Measurements from ENCODE around the gene RBM33.

The RBM33 gene

GRCh38 chr7:155619634-155620271 is 24.7 kb upstream of the RBM33 start:
- Histone ChIP-seq H2AFZ (ENCODE audit: low read depth, low read length) (no peak overlapping the region), H3K14ac (ENCODE audit: low read length in 2 of 2) (peak overlapping the region in 1 of 2 experiments; percentile 15), H3K9me3 (ENCODE audit: control insufficient read depth, low read length) (no peaks in the 10 kb centered on the region), H2BK120ac (ENCODE audit: low read depth, low read length) (no peak overlapping the region), H3K27me3 (ENCODE audit: control insufficient read depth in 1 of 2, insufficient read depth in 1 of 2, low read length in 2 of 2) (no peaks in the 10 kb centered on the region), H2BK12ac (ENCODE audit: low read length in 2 of 2) (no peak overlapping the region), H3K79me1 (replicated peaks; ENCODE audit: low read length, poor library complexity, severe bottlenecking) (no peaks in the 10 kb centered on the region), H3K4ac (ENCODE audit: low read depth in 1 of 2, low read length in 2 of 2) (no peak overlapping the region), H3K4me3 (ENCODE audit: insufficient read depth in 1 of 2, low read depth in 1 of 2, low read length in 2 of 2) (no peak overlapping the region), H3K4me1 (ENCODE audit: control insufficient read depth, insufficient read depth, low read depth, low read length) (peaks cover 16% of the 10 kb centered on the region), H2BK5ac (ENCODE audit: low read depth, low read length, poor library complexity, severe bottlenecking) (peak overlapping the region; percentile 63), H2BK15ac (ENCODE audit: low read depth, poor library complexity, severe bottlenecking) (no peak overlapping the region), H3K9ac (ENCODE audit: low read length) (no peak overlapping the region), H3K36me3 (ENCODE audit: control insufficient read depth in 1 of 2, insufficient read depth in 2 of 2, low read depth in 1 of 2, low read length in 2 of 2) (no peaks in the 10 kb centered on the region), H4K91ac (ENCODE audit: low read length) (no peak overlapping the region), H3K4me2 (ENCODE audit: low read length, poor library complexity, severe bottlenecking) (no peak overlapping the region), H4K8ac (ENCODE audit: low read length) (no peak overlapping the region), H3K18ac (ENCODE audit: low read depth in 1 of 2, low read length in 2 of 2) (no peak overlapping the region), H3K27ac (ENCODE audit: low read length, poor library complexity, severe bottlenecking) (peak overlapping the region; percentile 100), H3K23ac (ENCODE audit: low read length in 2 of 2) (no peak overlapping the region), H2AK5ac (ENCODE audit: low read length, severe bottlenecking) (peak overlapping the region; percentile 27)
- WGBS, result 85% methylated on average over 7 of the region's 7 CpGs
- DNase-seq, result no peak

GRCh38 chr7:155620497-155620896 is 24.0 kb upstream of the RBM33 start:
- Histone ChIP-seq H4K8ac (ENCODE audit: low read length) (no peak overlapping the region), H3K4me2 (ENCODE audit: low read length, poor library complexity, severe bottlenecking) (no peak overlapping the region), H2BK5ac (ENCODE audit: low read depth, low read length, poor library complexity, severe bottlenecking) (peak overlapping the region; percentile 47), H3K36me3 (ENCODE audit: control insufficient read depth in 1 of 2, insufficient read depth in 2 of 2, low read depth in 1 of 2, low read length in 2 of 2) (no peaks in the 10 kb centered on the region), H2BK15ac (ENCODE audit: low read depth, poor library complexity, severe bottlenecking) (no peak overlapping the region), H3K14ac (ENCODE audit: low read length in 2 of 2) (no peak overlapping the region), H2AFZ (ENCODE audit: low read depth, low read length) (no peak overlapping the region), H3K4me3 (ENCODE audit: insufficient read depth in 1 of 2, low read depth in 1 of 2, low read length in 2 of 2) (no peak overlapping the region), H3K9ac (ENCODE audit: low read length) (no peak overlapping the region), H2BK12ac (ENCODE audit: low read length in 2 of 2) (no peak overlapping the region), H3K4ac (ENCODE audit: low read depth in 1 of 2, low read length in 2 of 2) (no peak overlapping the region), H4K91ac (ENCODE audit: low read length) (no peak overlapping the region), H2BK120ac (ENCODE audit: low read depth, low read length) (no peak overlapping the region), H3K27ac (ENCODE audit: low read length, poor library complexity, severe bottlenecking) (peak overlapping the region; percentile 15), H2AK5ac (ENCODE audit: low read length, severe bottlenecking) (peak overlapping the region; percentile 99), H3K4me1 (ENCODE audit: control insufficient read depth, insufficient read depth, low read depth, low read length) (peaks cover 16% of the 10 kb centered on the region), H3K9me3 (ENCODE audit: control insufficient read depth, low read length) (no peaks in the 10 kb centered on the region), H3K27me3 (ENCODE audit: control insufficient read depth in 1 of 2, insufficient read depth in 1 of 2, low read length in 2 of 2) (no peaks in the 10 kb centered on the region), H3K18ac (ENCODE audit: low read depth in 1 of 2, low read length in 2 of 2) (no peak overlapping the region), H3K23ac (ENCODE audit: low read length in 2 of 2) (no peak overlapping the region), H3K79me1 (replicated peaks; ENCODE audit: low read length, poor library complexity, severe bottlenecking) (no peaks in the 10 kb centered on the region)
- 93% methylated on average over 6 of the region's 6 CpGs for WGBS
- DNase-seq, result no peak

- no peak overlapping the region for H2AFZ ChIP-seq (ENCODE audit: low read depth, low read length)
- no peak overlapping the region for H2BK15ac ChIP-seq (ENCODE audit: low read depth, poor library complexity, severe bottlenecking)
- H3K4me1 ChIP-seq (ENCODE audit: control insufficient read depth, insufficient read depth, low read depth, low read length), result peaks cover 16% of the 10 kb centered on the region
- H3K4ac ChIP-seq (ENCODE audit: low read depth in 1 of 2, low read length in 2 of 2), result no peak overlapping the region
- no peak overlapping the region for H3K4me2 ChIP-seq (ENCODE audit: low read length, poor library complexity, severe bottlenecking)
- H3K14ac ChIP-seq (ENCODE audit: low read length in 2 of 2), result no peak overlapping the region
- no peak overlapping the region for H4K8ac ChIP-seq (ENCODE audit: low read length)
- no peaks in the 10 kb centered on the region for H3K79me1 ChIP-seq (replicated peaks; ENCODE audit: low read length, poor library complexity, severe bottlenecking)
- no peaks in the 10 kb centered on the region for H3K36me3 ChIP-seq (ENCODE audit: control insufficient read depth in 1 of 2, insufficient read depth in 2 of 2, low read depth in 1 of 2, low read length in 2 of 2)
- no peak overlapping the region for H3K4me3 ChIP-seq (ENCODE audit: insufficient read depth in 1 of 2, low read depth in 1 of 2, low read length in 2 of 2)
- no peak overlapping the region for H2BK12ac ChIP-seq (ENCODE audit: low read length in 2 of 2)
- H2BK5ac ChIP-seq (ENCODE audit: low read depth, low read length, poor library complexity, severe bottlenecking), result no peak overlapping the region
- H3K9ac ChIP-seq (ENCODE audit: low read length), result no peak overlapping the region
- H3K18ac ChIP-seq (ENCODE audit: low read depth in 1 of 2, low read length in 2 of 2), result no peak overlapping the region
- 81% methylated on average over 6 of the region's 10 CpGs for WGBS
- no peak overlapping the region for H4K91ac ChIP-seq (ENCODE audit: low read length)
- no peak for DNase-seq
- no peak overlapping the region for H2AK5ac ChIP-seq (ENCODE audit: low read length, severe bottlenecking)
- H2BK120ac ChIP-seq (ENCODE audit: low read depth, low read length), result no peak overlapping the region
- no peak overlapping the region for H3K27ac ChIP-seq (ENCODE audit: low read length, poor library complexity, severe bottlenecking)
- no peaks in the 10 kb centered on the region for H3K27me3 ChIP-seq (ENCODE audit: control insufficient read depth in 1 of 2, insufficient read depth in 1 of 2, low read length in 2 of 2)
- no peaks in the 10 kb centered on the region for H3K9me3 ChIP-seq (ENCODE audit: control insufficient read depth, low read length)
- no peak overlapping the region for H3K23ac ChIP-seq (ENCODE audit: low read length in 2 of 2)
Observed at GRCh38 chr7:155621418-155621980, 23.0 kb upstream of the RBM33 start.

GRCh38 chr7:155624412-155624811 is 20.0 kb upstream of the RBM33 start:
- Histone ChIP-seq H3K18ac (ENCODE audit: low read depth in 1 of 2, low read length in 2 of 2) (no peak overlapping the region), H3K27ac (ENCODE audit: low read length, poor library complexity, severe bottlenecking) (no peak overlapping the region), H4K91ac (ENCODE audit: low read length) (no peak overlapping the region), H3K36me3 (ENCODE audit: control insufficient read depth in 1 of 2, insufficient read depth in 2 of 2, low read depth in 1 of 2, low read length in 2 of 2) (no peaks in the 10 kb centered on the region), H2BK120ac (ENCODE audit: low read depth, low read length) (no peak overlapping the region), H3K9me3 (ENCODE audit: control insufficient read depth, low read length) (peaks cover 15% of the 10 kb centered on the region), H3K14ac (ENCODE audit: low read length in 2 of 2) (no peak overlapping the region), H2AK5ac (ENCODE audit: low read length, severe bottlenecking) (no peak overlapping the region), H2BK12ac (ENCODE audit: low read length in 2 of 2) (no peak overlapping the region), H3K23ac (ENCODE audit: low read length in 2 of 2) (no peak overlapping the region), H3K27me3 (ENCODE audit: control insufficient read depth in 1 of 2, insufficient read depth in 1 of 2, low read length in 2 of 2) (no peaks in the 10 kb centered on the region), H3K4me3 (ENCODE audit: insufficient read depth in 1 of 2, low read depth in 1 of 2, low read length in 2 of 2) (no peak overlapping the region), H3K4me2 (ENCODE audit: low read length, poor library complexity, severe bottlenecking) (no peak overlapping the region), H3K4me1 (ENCODE audit: control insufficient read depth, insufficient read depth, low read depth, low read length) (peaks cover 7% of the 10 kb centered on the region), H4K8ac (ENCODE audit: low read length) (no peak overlapping the region), H3K9ac (ENCODE audit: low read length) (no peak overlapping the region), H3K4ac (ENCODE audit: low read depth in 1 of 2, low read length in 2 of 2) (no peak overlapping the region), H3K79me1 (replicated peaks; ENCODE audit: low read length, poor library complexity, severe bottlenecking) (no peaks in the 10 kb centered on the region), H2BK15ac (ENCODE audit: low read depth, poor library complexity, severe bottlenecking) (no peak overlapping the region), H2AFZ (ENCODE audit: low read depth, low read length) (no peak overlapping the region), H2BK5ac (ENCODE audit: low read depth, low read length, poor library complexity, severe bottlenecking) (no peak overlapping the region)
- WGBS, result 95% methylated on average over 4 of the region's 6 CpGs
- DNase-seq, result no peak
